Endodermal cell (in vitro differentiated cells): ENCODE measurements around the gene SLC66A2. TPM values are rescaled to one million over a fixed set of nuclear protein-coding genes. Genes with fewer than 3 reads are reported as not detected.

ENCODE experiments used
- DNase-seq: peaks from one replicate; pipeline ENCODE4 v3.0.0-alpha.2; 2017
- H3K27ac ChIP-seq: 2 replicates; pipeline ENCODE4 v1.5.1; 2013; ENCODE audit warnings: mild to moderate bottlenecking, low read depth, low read length, moderate library complexity
- H3K27me3 ChIP-seq: 2 replicates; pipeline ENCODE4 v1.6.1; 2013; ENCODE audit warnings: mild to moderate bottlenecking, low read length, moderate library complexity; ENCODE audit not compliant: insufficient read depth, control insufficient read depth, poor library complexity, severe bottlenecking
- H3K36me3 ChIP-seq: 2 replicates; pipeline ENCODE4 v1.7.0; 2013; ENCODE audit warnings: mild to moderate bottlenecking, low read length, moderate library complexity; ENCODE audit not compliant: control insufficient read depth, insufficient read depth
- H3K4me1 ChIP-seq: one replicate; pipeline ENCODE4 v1.7.0; 2013; ENCODE audit warnings: low read length; ENCODE audit not compliant: control insufficient read depth, insufficient read depth
- H3K4me3 ChIP-seq: 2 replicates; pipeline ENCODE4 v1.5.1; 2013; ENCODE audit warnings: mild to moderate bottlenecking, low read length, moderate library complexity
- H3K9ac ChIP-seq: 2 replicates; pipeline ENCODE4 v1.6.1; 2013; ENCODE audit warnings: mild to moderate bottlenecking, low read length, moderate library complexity; ENCODE audit not compliant: poor library complexity, severe bottlenecking; ENCODE audit errors: extremely low read depth
- H3K9me3 ChIP-seq: 2 replicates; pipeline ENCODE4 v1.6.1; 2013; ENCODE audit warnings: mild to moderate bottlenecking, low read length, moderate library complexity; ENCODE audit not compliant: control insufficient read depth
- H3K27ac Mint-ChIP-seq: 2 replicates; pipeline ENCODE4 v1.8.0; 2020; ENCODE audit warnings: mixed read lengths
- H3K27me3 Mint-ChIP-seq: 2 replicates; pipeline ENCODE4 v1.8.0; 2021; ENCODE audit warnings: mild to moderate bottlenecking, mixed read lengths; ENCODE audit not compliant: insufficient read depth
- H3K36me3 Mint-ChIP-seq: 2 replicates; pipeline ENCODE4 v1.8.0; 2020; ENCODE audit warnings: low read depth, mixed read lengths
- H3K4me1 Mint-ChIP-seq: 2 replicates; pipeline ENCODE4 v1.8.0; 2020; ENCODE audit warnings: mixed read lengths
- H3K4me3 Mint-ChIP-seq: 2 replicates; pipeline ENCODE4 v1.8.0; 2020; ENCODE audit warnings: mild to moderate bottlenecking, moderate library complexity, mixed read lengths
- H3K9me3 Mint-ChIP-seq: 2 replicates; pipeline ENCODE4 v1.8.0; 2020; ENCODE audit warnings: mild to moderate bottlenecking, mixed read lengths
- WGBS, 2 experiments: methylation state at CpG; one replicate each; pipeline versions ENCODE4 v1.1.5 to v1.1.7; 2013; ENCODE audit warnings: missing lambda C conversion rate in 2 of 2, mixed read lengths in 1 of 2; ENCODE audit not compliant: insufficient coverage in 1 of 2, insufficient read length in 1 of 2; 5-methylcytosine and 5-hydroxymethylcytosine counted together
- total RNA-seq, 2 donors: library from RNA; stranded (reverse); fragmentation: NEBNext Ultra II Directional in 1 of 2; extraction: Animal tissue kit (Norgen Biotek cat#: 25700) in 1 of 2; gene quantifications; 2 replicates in 1 of 2; 3 replicates in 1 of 2; pipeline ENCODE4 v1.2.1, GENCODE V29; 2021
- TF ChIP-seq, protein P1 (sequence below): fragments of 200-600 bp; sonication (generic); conservative IDR thresholded peaks from 2 replicates; pipeline ENCODE4 v1.5.0; 2021; ENCODE audit warnings: antibody characterized with exemption, mild to moderate bottlenecking

SLC66A2 gene
- total RNA-seq, 2 donors from 2014 or later = 30.3 to 32.4 TPM

DNA sequence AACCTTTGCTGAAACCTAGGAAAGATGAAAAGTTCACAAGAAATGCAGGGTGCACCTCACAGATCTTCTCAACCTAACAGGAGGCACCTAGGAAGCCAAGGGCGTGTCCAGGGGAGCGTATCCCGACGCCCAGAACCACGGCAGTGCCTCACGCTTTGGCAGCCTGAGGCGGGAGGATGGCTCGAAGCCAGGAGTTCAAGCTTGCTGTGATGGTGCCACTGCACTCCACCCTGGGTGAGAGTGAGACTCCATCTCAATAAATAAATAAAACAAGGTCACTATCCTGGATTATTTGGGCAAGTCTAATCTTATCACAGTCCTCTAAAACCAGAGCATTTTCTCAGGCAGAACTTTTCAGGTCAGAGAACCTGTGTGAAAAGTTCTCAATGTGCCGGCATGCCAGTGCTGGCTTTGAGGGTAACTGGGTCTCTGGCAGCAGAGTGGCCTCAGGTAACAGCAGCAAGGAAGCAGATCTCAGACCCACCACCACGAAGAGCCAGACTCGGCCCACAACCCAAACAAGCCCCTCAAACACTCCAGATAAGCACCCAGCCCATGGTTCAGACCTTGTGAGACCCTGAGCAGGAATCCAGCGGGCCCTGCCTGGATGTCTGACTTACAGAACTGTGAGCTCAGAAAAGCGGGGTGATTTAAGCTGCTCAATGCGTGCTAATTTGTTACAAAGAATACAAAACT, 24.7 kb upstream of the SLC66A2 start:
- DNase-seq = no peak
- peak overlapping the region; percentile 30 for H3K27ac Mint-ChIP-seq
- no peaks in the 10 kb centered on the region for H3K9me3 Mint-ChIP-seq
- Histone ChIP-seq H3K4me3 (no peak overlapping the region), H3K9me3 (no peaks in the 10 kb centered on the region), H3K36me3 (peaks cover 74% of the 10 kb centered on the region), H3K9ac (no peak overlapping the region), H3K27me3 (no peaks in the 10 kb centered on the region), H3K27ac (no peak overlapping the region), H3K4me1 (no peaks in the 10 kb centered on the region)
- TF ChIP-seq, protein P1, sequence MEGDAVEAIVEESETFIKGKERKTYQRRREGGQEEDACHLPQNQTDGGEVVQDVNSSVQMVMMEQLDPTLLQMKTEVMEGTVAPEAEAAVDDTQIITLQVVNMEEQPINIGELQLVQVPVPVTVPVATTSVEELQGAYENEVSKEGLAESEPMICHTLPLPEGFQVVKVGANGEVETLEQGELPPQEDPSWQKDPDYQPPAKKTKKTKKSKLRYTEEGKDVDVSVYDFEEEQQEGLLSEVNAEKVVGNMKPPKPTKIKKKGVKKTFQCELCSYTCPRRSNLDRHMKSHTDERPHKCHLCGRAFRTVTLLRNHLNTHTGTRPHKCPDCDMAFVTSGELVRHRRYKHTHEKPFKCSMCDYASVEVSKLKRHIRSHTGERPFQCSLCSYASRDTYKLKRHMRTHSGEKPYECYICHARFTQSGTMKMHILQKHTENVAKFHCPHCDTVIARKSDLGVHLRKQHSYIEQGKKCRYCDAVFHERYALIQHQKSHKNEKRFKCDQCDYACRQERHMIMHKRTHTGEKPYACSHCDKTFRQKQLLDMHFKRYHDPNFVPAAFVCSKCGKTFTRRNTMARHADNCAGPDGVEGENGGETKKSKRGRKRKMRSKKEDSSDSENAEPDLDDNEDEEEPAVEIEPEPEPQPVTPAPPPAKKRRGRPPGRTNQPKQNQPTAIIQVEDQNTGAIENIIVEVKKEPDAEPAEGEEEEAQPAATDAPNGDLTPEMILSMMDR = no peak
- 90 to 91% methylated on average over 5 to 14 of the region's 14 CpGs for WGBS, 2 experiments
- peaks cover 67% of the 10 kb centered on the region for H3K36me3 Mint-ChIP-seq
- no peaks in the 10 kb centered on the region for H3K27me3 Mint-ChIP-seq
- peaks cover 9% of the 10 kb centered on the region for H3K4me1 Mint-ChIP-seq
- H3K4me3 Mint-ChIP-seq = no peak overlapping the region

DNA sequence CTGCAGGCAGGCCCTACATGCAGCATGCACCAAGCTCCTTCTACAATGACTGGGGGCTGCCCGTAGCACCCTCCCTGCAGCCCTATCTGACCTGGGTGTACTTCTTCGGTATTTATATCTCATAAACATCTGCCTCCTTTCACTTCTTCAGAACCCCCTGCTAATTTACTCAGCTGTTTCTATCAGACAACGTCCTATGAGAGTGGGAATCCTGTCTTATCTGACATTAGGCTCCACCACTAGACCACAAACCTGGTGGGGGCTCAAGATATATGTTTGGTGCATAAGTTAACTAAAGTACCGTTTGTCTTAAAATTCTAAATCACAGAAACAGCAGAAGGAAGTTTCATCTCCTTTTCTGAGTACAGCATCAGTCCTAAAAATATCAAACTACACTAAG, 23.6 kb upstream of the SLC66A2 start:
- TF ChIP-seq, protein P1 = no peak
- Mint-ChIP-seq H3K36me3 (peaks cover 73% of the 10 kb centered on the region), H3K4me1 (peaks cover 9% of the 10 kb centered on the region), H3K9me3 (no peaks in the 10 kb centered on the region), H3K27ac (no peak overlapping the region), H3K27me3 (no peaks in the 10 kb centered on the region), H3K4me3 (no peak overlapping the region)
- no peaks in the 10 kb centered on the region for H3K9me3 ChIP-seq
- DNase-seq = no peak
- H3K4me1 ChIP-seq = no peaks in the 10 kb centered on the region
- 98 to 100% methylated on average over 3 to 4 of the region's 4 CpGs for WGBS, 2 experiments
- peaks cover 83% of the 10 kb centered on the region for H3K36me3 ChIP-seq
- no peak overlapping the region for H3K4me3 ChIP-seq
- no peaks in the 10 kb centered on the region for H3K27me3 ChIP-seq
- H3K27ac ChIP-seq = no peak overlapping the region
- H3K9ac ChIP-seq = no peak overlapping the region

DNA sequence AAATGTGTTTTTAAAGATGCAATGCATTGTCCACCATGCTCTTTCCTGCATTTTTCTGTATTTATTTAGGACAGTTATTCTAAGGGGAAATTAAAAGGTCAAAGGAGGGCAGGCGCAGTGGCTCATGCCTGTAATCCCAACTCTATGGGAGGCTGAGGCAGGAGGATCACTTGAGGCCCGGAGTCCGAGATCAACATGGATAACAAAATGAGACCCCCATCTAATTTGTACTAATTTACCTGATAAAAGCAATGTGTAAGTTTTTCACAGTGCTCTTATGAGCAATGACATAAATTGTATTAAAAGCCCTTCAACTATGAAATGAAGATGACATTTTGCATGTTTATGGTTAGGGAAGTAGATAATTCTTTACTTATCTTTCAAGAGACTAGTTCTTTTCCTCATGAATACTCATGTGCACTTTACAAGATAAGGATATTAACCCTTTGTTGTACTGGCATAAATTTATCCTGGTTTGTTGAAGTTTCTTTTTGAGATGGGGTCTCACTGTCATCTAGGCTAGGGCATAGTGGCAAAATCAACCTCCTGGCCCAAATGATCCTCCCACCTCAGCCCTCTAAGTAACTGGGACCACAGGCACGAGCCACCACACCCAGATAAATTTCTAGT, 22.7 kb upstream of the SLC66A2 start:
- H3K4me1 ChIP-seq = no peaks in the 10 kb centered on the region
- Mint-ChIP-seq H3K9me3 (no peaks in the 10 kb centered on the region), H3K36me3 (peaks cover 75% of the 10 kb centered on the region), H3K27me3 (no peaks in the 10 kb centered on the region), H3K4me3 (no peak overlapping the region), H3K27ac (no peak overlapping the region), H3K4me1 (peaks cover 9% of the 10 kb centered on the region)
- WGBS, 2 experiments = 80 to 100% methylated on average over 1 to 3 of the region's 4 CpGs
- H3K9ac ChIP-seq = no peak overlapping the region
- TF ChIP-seq, protein P1 = no peak
- no peak for DNase-seq
- peaks cover 78% of the 10 kb centered on the region for H3K36me3 ChIP-seq
- H3K4me3 ChIP-seq = no peak overlapping the region
- no peaks in the 10 kb centered on the region for H3K9me3 ChIP-seq
- H3K27ac ChIP-seq = no peak overlapping the region
- no peaks in the 10 kb centered on the region for H3K27me3 ChIP-seq
